SK-N-SH (cell line): ENCODE results near the gene PDIA5. TPM values are rescaled to one million over a fixed set of nuclear protein-coding genes. Genes with fewer than 3 reads are reported as not detected.

Experiments used
- CTCF ChIA-PET: fragments of 300-600, 350-600 bp; formaldehyde crosslinking; extraction: SDS; loops from one replicate; lab custom pipeline; 2021; lab: Yijun Ruan, JAX
- POLR2A ChIA-PET: fragments of 350-600 bp; sonication (Branson Sonifier 250); formaldehyde crosslinking; extraction: SDS; loops from one replicate; lab custom pipeline; 2020; ENCODE audit warnings: antibody characterized with exemption, inconsistent platforms; lab: Yijun Ruan, JAX
- DNase-seq: peaks from one replicate; pipeline ENCODE4 v3.0.0; 2012
- H2AFZ ChIP-seq: fragments of 200-600 bp; sonication (generic); 2 replicates; pipeline ENCODE4 v1.8.1; 2016; ENCODE audit warnings: antibody characterized with exemption, mild to moderate bottlenecking, low read depth
- H3F3A ChIP-seq: fragments of 200-600 bp; sonication (generic); replicated peaks from 2 replicates; pipeline ENCODE3; 2016; ENCODE audit warnings: antibody characterized with exemption, mild to moderate bottlenecking; ENCODE audit not compliant: insufficient read depth
- H3K27ac ChIP-seq, 2 experiments: fragments of 200-500 bp in 1 of 2; fragments of 200-600 bp in 1 of 2; sonication (Bioruptor generic) in 1 of 2; sonication (generic), shearing (Covaris generic) in 1 of 2; 2 replicates each; pipeline versions ENCODE4 v1.5.1 to v1.6.1; 2014 to 2016; ENCODE audit warnings: low read depth in 2 of 2, inconsistent platforms in 1 of 2, low read length in 1 of 2, mild to moderate bottlenecking in 1 of 2, mixed read lengths in 1 of 2
- H3K27me3 ChIP-seq: fragments of 200-600 bp; sonication (generic), shearing (Covaris generic); 2 replicates; pipeline ENCODE4 v1.6.1; 2016; ENCODE audit warnings: mixed run types; ENCODE audit not compliant: insufficient read depth
- H3K36me3 ChIP-seq, 2 experiments: fragments of 200-500 bp in 1 of 2; fragments of 200-600 bp in 1 of 2; sonication (Bioruptor generic) in 1 of 2; sonication (generic) in 1 of 2; replicated peaks in 1 of 2; 2 replicates each; pipeline versions ENCODE3 to v1.5.1; 2014 to 2016; ENCODE audit warnings: low read length in 1 of 2, mild to moderate bottlenecking in 1 of 2; ENCODE audit not compliant: insufficient read depth in 2 of 2, control insufficient read depth in 1 of 2
- H3K4me1 ChIP-seq, 2 experiments: fragments of 200-500 bp in 1 of 2; fragments of 200-600 bp in 1 of 2; sonication (Bioruptor generic) in 1 of 2; sonication (generic), shearing (Covaris generic) in 1 of 2; 2 replicates each; pipeline versions ENCODE4 v1.5.1 to v1.6.1; 2014 to 2016; ENCODE audit warnings: low read depth in 1 of 2, low read length in 1 of 2, mixed run types in 1 of 2; ENCODE audit not compliant: insufficient read depth in 2 of 2, control insufficient read depth in 1 of 2
- H3K4me2 ChIP-seq: fragments of 200-600 bp; sonication (generic), shearing (Covaris generic); 2 replicates; pipeline ENCODE4 v1.6.1; 2017; ENCODE audit warnings: mixed run types
- H3K4me3 ChIP-seq, 2 experiments: fragments of 200-500 bp in 1 of 2; fragments of 200-600 bp in 1 of 2; sonication (Bioruptor generic) in 1 of 2; sonication (generic), shearing (Covaris generic) in 1 of 2; 2 replicates each; pipeline versions ENCODE4 v1.5.1 to v1.8.1; 2014 to 2016; ENCODE audit warnings: low read depth in 2 of 2, inconsistent platforms in 1 of 2, low read length in 1 of 2, mild to moderate bottlenecking in 1 of 2, mixed read lengths in 1 of 2, moderate library complexity in 1 of 2
- H3K79me2 ChIP-seq: fragments of 200-600 bp; sonication (generic); 2 replicates; pipeline ENCODE4 v1.8.1; 2017; ENCODE audit warnings: mild to moderate bottlenecking; ENCODE audit not compliant: insufficient read depth
- H3K9ac ChIP-seq: fragments of 200-600 bp; sonication (generic); 2 replicates; pipeline ENCODE4 v1.6.1; 2017; ENCODE audit warnings: mixed run types
- H3K9me2 ChIP-seq: fragments of 200-600 bp; sonication (generic); 2 replicates; pipeline ENCODE4 v1.6.1; 2017; ENCODE audit warnings: mixed run types
- H3K9me3 ChIP-seq: fragments of 200-600 bp; sonication (generic); 2 replicates; pipeline ENCODE4 v1.6.1; 2017; ENCODE audit warnings: mixed run types, mild to moderate bottlenecking, moderate library complexity
- H4K20me1 ChIP-seq: fragments of 200-600 bp; sonication (generic); 2 replicates; pipeline ENCODE4 v1.6.1; 2017; ENCODE audit warnings: mild to moderate bottlenecking, mixed run types; ENCODE audit not compliant: insufficient read depth
- EP300 ChIP-seq, 2 experiments: IDR thresholded peaks; 2 replicates each; pipeline versions ENCODE4 v1.4.0 to v1.6.1; 2012; ENCODE audit warnings: borderline replicate concordance in 1 of 2, low read depth in 1 of 2, low read length in 1 of 2
- EZH2phosphoT487 ChIP-seq: fragments of 200-600 bp; sonication (generic); IDR thresholded peaks from 2 replicates; pipeline ENCODE4 v1.6.1; 2017; ENCODE audit warnings: low read depth, mixed run types, mild to moderate bottlenecking, antibody characterized with exemption, moderate library complexity, borderline replicate concordance
- GATA2 ChIP-seq: sonication (generic); formaldehyde crosslinking; IDR thresholded peaks from 2 replicates; pipeline ENCODE4 v1.5.0; 2020; ENCODE audit warnings: mild to moderate bottlenecking, missing genetic modification reagents
- MEF2A ChIP-seq: IDR thresholded peaks from 2 replicates; pipeline ENCODE4 v1.4.0; 2012; ENCODE audit warnings: low read depth, borderline replicate concordance
- POLR2AphosphoS5 ChIP-seq: IDR thresholded peaks from 2 replicates; pipeline ENCODE4 v1.6.1; 2012; ENCODE audit warnings: low read depth, low read length
- RAD21 ChIP-seq: IDR thresholded peaks from 2 replicates; pipeline ENCODE4 v1.6.1; 2012; ENCODE audit warnings: mild to moderate bottlenecking, low read length
- RXRA ChIP-seq: IDR thresholded peaks from 2 replicates; pipeline ENCODE4 v1.4.0; 2012; ENCODE audit warnings: low read depth, mild to moderate bottlenecking, borderline replicate concordance
- TCF12 ChIP-seq: IDR thresholded peaks from 2 replicates; pipeline ENCODE4 v1.4.0; 2012
- WGBS: methylation state at CpG from one replicate; pipeline ENCODE4 v1.1.6; 2017; ENCODE audit warnings: low lambda C conversion rate; 5-methylcytosine and 5-hydroxymethylcytosine counted together
- polyA plus RNA-seq, 3 experiments: library from polyadenylated mRNA; depleted of rRNA; stranded (reverse); fragments of >200 nt; gene quantifications; 2 replicates each; pipeline ENCODE4 v1.2.3, GENCODE V29; 2012
- TF ChIP-seq, protein P1 (sequence below): fragments of 150-350 bp; IDR thresholded peaks from 2 replicates; pipeline ENCODE4 v1.6.1; 2017; ENCODE audit warnings: antibody characterized with exemption, low read length, low read depth, borderline replicate concordance

The PDIA5 gene
- polyA plus RNA-seq, 1 of the 3 experiments (the other 2 are of a cell fraction), result 28.6 TPM

DNA sequence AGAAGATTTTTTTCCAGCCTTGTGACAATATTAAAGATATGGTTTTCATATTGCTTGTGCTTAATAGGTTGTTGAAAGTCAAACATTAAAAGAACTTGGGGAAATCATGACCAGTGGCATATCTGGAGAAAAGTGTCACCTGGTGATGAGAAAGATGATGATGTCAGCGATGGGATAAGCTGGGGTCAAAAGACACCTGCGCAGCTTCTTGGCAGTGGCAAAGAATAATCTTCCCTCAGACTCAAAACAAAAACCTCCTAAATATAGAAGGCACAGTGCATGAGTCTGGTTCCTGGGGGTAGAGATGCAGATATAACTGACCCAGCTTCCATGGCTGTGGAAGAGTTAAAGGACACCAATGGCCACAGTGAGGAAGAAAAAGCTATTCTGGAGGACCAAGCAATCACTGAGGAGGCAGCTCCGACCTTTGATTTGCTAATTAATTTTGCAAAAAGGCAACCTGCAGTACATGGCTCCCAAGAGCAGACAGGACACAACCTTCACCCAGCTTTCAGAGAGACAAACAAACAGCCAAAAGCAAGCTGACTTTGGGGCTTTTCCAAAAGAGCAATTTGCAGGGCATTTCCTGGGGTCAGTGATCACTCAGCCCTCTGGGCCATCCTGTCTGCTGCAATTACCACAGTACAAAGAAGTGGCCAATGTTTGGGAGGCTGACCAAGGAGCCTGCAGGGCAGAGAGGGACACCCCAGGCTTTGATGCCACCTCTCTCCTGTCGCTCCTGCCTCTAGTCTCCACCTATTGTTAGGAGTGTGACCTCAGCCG is 21.7 kb upstream of the PDIA5 start:
- POLR2A ChIA-PET, result no interaction called here

DNA sequence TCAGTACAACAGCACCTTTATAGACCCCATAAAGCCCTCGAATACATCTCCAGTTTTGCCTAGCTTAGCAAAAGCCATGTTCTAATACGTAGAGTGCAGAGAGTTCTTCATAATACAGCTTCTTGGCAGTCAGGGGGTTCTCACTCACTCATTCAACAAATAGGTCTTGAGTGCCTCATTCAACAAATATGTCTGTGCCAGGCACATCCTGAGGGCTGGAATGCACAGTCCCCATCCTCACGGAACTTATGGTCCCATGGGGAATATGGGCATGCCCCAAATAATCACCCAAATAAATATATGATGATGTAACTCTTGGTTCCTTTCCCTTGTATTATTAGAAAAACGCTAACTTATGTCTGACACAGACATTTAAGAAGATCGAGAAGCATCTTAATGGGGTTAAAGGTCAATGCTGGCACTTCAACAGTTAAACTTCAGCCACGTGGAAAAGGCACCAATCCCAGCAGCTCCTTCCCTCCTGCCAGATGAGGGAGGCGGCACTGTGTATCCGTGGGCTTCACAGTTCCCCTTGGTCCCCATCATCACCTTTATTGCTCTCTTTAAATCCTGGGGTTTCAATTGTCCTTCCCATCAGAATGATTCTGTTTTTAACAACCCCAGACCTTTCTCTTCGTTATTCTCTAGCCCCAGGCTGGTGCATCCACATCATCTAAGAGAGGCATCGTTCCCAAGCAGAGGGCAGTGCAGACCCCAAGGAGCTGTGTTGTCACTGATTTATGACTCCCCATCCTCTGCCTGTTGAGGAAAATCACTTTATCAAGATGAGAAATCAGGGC is 20.4 kb upstream of the PDIA5 start:
- Histone ChIP-seq H3K4me2 (no peak overlapping the region), H3K9me2 (no peaks in the 10 kb centered on the region), H4K20me1 (no peaks in the 10 kb centered on the region), H3K36me3 (no peaks in the 10 kb centered on the region), H3K9me3 (no peaks in the 10 kb centered on the region), H3K4me3 (no peak overlapping the region), H3F3A (no peaks in the 10 kb centered on the region), H3K4me1 (peaks cover 10 to 35% of the 10 kb centered on the region in 2 experiments; a peak in 2 of 4 replicates), H3K79me2 (no peaks in the 10 kb centered on the region), H3K9ac (no peak overlapping the region), H2AFZ (no peak overlapping the region; the same call in 1 of the 2 replicates), H3K27ac (no peak overlapping the region), H3K27me3 (no peaks in the 10 kb centered on the region)
- TF ChIP-seq GATA2 (CRISPR knock-in tag) (peak; percentile 26; the same call in 1 of the 2 replicates), EP300 (IDR thresholded peaks at IDR 0.05; ENCODE audit: borderline replicate concordance in 1 of 2, low read depth in 1 of 2, low read length in 1 of 2) (no peak)
- WGBS, result 55% methylated on average over 10 of the region's 10 CpGs
- POLR2A ChIA-PET, result no interaction called here
- DNase-seq, result no peak
- CTCF ChIA-PET, result interaction anchor here (0.6 to 12.3 kb wide), 3 partner anchors 17 to 212 kb away, joined by 3 to 84 read pairs (median 3); partner anchors contain the start of gene SEMA5B

More for the DNA sequence above, 21.7 kb upstream of the PDIA5 start:
- Histone ChIP-seq H3K79me2 (no peaks in the 10 kb centered on the region), H3K9me2 (no peaks in the 10 kb centered on the region), H4K20me1 (no peaks in the 10 kb centered on the region), H3K4me2 (no peak overlapping the region), H3K27ac (no peak overlapping the region), H3F3A (no peaks in the 10 kb centered on the region), H3K4me1 (peaks cover 10 to 28% of the 10 kb centered on the region in 2 experiments; a peak in 2 of 4 replicates), H3K36me3 (no peaks in the 10 kb centered on the region), H3K9ac (no peak overlapping the region), H2AFZ (no peak overlapping the region), H3K9me3 (no peaks in the 10 kb centered on the region), H3K27me3 (peaks cover 6% of the 10 kb centered on the region; the same call in 1 of the 2 replicates), H3K4me3 (no peak overlapping the region)
- CTCF ChIA-PET, result interaction anchor here (1.0 to 12.3 kb wide), 2 partner anchors 15 to 16 kb away, joined by 3 to 84 read pairs; partner anchors contain the start of gene SEMA5B
- no peak for DNase-seq
- no peak for TF ChIP-seq GATA2 (CRISPR knock-in tag)
- no peak for TF ChIP-seq POLR2AphosphoS5
- no peak for TF ChIP-seq RAD21
- no peak for TF ChIP-seq EZH2phosphoT487
- TF ChIP-seq MEF2A, result no peak
- no peak for TF ChIP-seq EP300 (IDR thresholded peaks at IDR 0.05; ENCODE audit: borderline replicate concordance in 1 of 2, low read depth in 1 of 2, low read length in 1 of 2)
- TF ChIP-seq, protein P1, sequence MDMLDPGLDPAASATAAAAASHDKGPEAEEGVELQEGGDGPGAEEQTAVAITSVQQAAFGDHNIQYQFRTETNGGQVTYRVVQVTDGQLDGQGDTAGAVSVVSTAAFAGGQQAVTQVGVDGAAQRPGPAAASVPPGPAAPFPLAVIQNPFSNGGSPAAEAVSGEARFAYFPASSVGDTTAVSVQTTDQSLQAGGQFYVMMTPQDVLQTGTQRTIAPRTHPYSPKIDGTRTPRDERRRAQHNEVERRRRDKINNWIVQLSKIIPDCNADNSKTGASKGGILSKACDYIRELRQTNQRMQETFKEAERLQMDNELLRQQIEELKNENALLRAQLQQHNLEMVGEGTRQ, result no peak
- TF ChIP-seq RXRA, result no peak
- no peak for TF ChIP-seq TCF12
- 65% methylated on average over 5 of the region's 5 CpGs for WGBS
